GM19328 (cell line): ENCODE data around the gene TCF4.

ENCODE experiments used
- ATAC-seq: cut with Tn5 transposase; IDR thresholded peaks from one replicate; pipeline ENCODE4 v1.9.1; 2021; ENCODE audit warnings: mild to moderate bottlenecking, moderate library complexity; ENCODE audit not compliant: unreplicated experiment

The TCF4 gene

DNA sequence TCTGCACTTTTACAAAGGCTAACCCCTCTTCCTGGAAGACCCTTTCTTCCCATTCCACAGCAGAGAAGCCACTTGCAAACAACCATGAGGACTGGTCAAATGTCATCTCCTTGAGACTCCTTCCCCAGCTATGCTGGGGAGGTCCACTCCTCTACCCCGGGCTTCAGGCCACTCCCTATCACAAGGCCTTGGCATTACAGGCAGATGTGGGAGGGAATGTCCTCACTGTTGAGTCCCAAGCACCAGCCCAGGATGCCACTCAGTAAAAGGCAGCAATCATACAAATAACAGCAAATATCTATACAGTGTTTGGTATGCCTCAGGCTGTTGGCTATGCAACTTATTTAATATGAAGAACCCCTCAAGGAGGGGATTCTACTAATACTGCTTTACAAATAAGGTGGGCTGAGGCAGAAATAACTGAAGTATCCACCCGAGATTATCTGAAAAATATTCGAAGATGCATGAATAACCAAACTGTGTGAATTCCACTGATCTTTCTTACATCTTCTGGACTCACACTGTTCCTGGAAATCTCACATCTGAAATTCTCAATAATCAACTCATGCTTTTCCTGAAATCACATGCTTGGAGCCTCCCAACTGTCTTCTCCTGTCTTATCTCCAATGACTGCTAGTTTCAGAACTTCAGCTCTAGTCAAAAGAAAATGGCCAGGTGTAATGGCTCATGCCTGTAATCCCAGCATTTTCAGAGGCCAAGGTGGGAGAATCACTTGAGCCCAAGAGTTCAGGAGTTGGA lies 226.3 kb downstream of the TCF4 start:
- no peak for ATAC-seq

DNA sequence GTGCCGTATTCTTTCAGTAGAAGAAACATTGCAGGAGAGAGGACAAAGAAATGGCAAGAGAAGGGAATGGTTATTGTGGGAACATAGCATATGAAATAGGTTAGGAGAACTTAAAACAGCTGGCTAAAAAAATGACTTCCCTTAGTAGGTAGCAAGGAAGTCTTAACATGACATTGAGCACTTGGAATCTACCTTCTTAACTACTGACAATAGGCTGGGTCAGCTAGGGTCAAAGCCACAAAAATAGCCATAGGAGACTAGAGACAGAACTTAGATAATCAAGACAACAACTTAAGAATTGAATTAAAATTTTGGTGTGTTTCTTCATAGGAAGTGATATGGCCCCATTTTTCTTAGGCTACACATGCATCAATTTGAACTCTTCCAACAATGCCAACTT lies 227.9 kb downstream of the TCF4 start:
- no peak for ATAC-seq

DNA sequence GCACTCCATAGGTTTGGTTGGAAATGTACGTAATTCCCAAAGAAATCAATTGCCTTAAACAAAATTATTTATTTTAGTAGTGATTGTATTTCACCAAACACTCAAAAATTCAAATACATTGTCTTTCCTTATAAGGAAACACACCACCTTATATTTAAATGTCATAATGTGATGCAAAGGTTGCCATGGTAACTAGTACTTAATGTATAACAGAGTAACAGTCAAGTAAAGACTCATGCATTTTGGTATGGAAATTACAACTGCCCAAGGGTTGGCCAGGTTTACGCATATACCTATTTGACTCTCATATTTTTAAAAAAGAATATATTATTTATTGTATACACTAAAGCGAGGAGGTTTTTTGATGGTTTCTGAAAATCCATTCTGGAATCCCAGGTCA lies 231.2 kb downstream of the TCF4 start:
- no peak for ATAC-seq

DNA sequence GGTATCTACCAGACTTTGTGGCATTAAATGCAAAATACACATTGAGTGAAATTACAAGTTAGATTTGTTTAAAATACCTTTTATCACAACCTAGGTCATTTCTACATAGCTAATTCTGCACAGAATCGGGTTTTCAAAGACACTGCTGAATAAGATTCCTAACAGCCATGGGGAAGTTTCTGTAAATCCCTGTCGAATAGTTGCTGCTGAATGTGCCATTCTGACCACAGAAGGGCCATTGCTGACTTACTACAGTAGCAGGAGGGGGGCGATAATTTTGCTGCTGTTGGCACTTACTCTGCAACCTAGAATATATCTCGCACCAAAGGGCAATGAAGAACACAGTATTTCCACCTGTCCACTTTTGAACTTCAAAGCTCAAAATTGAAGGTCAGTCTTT lies 232.8 kb downstream of the TCF4 start:
- ATAC-seq, result no peak

DNA sequence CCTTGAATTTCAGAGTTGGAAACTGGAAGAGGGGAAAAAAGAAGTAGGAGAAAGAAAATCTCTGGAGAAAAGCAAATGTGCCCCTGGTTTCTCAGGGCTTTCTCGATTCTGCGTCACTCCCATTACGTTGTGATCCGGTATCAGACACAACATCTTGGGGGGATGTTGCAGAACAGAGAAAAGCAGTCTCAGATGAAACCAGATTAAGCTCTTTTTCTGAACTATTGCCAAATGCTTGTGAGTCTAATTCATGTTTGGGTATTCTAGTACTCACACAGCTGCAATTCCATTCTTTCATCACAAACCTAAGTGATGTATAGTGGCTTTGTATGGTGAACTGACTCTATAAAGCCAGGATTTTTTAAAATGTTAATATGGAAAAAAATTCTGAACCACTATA lies 233.2 kb downstream of the TCF4 start:
- ATAC-seq, result no peak

DNA sequence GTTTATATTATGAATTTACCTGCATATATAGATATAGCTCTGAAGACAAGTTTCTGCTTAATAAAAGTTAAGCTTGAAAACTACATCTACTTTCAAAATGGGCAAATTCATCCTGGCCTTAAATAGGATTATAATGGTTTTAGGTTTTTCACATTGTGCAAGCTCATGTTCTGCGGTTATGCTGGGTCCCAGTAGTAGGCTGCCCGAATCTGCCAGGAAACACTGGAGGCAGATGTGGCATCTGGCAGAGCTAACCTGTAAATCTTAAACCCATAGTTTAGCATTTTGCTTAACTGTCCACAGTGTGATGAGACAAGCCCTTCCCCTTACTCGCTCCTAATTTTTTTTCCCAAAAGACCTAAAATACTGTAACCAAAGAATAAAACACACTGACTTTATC lies 234.2 kb downstream of the TCF4 start:
- ATAC-seq, result no peak

DNA sequence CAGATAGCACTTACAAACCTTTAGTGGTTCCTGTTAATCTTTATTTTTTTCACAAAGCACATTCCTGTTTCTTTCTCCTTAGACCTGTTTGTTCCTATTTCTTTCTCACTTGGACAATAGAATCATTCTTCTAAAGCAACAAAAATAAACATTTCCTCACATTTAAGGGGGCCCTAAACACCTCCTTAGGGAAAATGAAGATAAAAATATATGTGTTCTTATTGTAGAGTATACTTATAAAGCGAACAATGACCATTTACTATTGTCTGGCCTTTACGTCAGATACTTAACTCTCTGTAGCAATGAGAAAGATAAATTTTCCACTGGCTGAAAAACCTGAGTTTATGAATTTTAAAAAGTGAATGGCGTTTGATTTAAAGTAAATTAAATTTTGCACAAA lies 234.6 kb downstream of the TCF4 start:
- ATAC-seq, result no peak

DNA sequence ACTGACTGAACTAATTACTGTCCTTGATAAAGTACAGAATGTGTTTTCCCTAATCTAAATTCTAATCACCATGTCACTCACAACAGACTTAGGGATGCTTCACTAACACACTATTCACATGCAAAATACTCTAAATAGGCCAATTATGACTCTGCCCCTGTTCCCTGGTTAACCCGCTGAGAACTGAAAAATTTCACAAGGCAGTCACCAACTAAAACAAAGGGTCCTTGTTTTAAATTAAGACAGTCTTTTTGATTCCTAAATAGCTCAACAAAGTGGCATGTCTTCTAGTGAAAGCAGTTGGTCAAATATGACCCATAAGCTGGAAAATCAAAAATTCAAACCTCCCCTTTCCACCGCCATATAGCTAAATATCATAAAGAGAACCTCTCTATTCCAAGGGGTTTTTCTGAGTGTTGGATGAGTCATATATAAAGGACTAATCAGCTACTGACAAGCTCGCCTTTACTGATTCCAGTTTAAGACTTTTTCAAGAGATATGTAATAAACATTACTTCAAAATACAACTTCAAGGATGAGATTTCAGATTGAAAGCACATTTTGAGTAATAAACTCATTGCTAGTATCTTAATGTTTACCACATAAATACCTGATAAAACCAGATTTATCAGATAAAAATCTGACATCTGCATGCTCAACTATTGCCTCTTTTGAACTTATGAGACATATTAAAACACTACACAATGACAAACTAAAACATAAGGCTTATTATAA lies 235.8 kb downstream of the TCF4 start:
- ATAC-seq, result no peak

DNA sequence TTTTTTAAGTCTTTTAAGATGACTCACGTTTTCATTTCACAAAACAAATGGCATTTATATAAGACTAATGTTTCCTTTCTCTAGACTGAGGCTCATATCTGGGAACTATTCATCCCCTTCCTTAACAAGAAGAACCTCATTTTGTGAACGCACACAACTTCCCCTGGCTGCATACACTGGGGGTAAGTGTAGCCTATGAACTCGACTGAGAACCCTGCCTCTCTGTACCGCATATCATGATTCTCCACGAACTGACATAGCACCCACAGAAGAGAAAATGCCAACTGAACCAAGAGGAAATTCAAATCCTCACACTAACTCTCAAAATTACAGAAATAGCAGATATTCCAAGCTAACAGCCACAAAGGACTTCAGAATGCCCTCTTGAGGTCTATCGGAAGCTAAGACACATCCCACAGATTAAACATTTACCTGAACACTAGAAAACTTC lies 236.7 kb downstream of the TCF4 start:
- no peak for ATAC-seq

DNA sequence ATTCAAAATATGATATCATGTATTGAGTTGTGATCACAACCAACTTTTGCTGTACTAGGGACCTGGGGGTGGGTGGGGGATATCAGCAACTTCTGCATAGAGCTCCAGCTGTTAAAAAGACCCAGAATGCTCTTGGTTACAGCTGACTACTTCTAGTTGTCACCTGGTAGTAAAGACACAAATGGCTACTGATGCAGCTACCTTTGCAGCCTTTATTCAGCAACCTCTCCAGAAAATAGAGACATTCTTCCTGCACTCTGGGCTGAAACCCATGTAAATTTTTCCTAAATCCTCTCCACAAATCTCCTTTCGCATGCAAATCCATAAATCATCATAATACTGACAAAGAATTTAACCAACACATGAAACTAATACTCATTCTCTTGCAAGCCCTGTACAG lies 238.3 kb downstream of the TCF4 start:
- no peak for ATAC-seq

DNA sequence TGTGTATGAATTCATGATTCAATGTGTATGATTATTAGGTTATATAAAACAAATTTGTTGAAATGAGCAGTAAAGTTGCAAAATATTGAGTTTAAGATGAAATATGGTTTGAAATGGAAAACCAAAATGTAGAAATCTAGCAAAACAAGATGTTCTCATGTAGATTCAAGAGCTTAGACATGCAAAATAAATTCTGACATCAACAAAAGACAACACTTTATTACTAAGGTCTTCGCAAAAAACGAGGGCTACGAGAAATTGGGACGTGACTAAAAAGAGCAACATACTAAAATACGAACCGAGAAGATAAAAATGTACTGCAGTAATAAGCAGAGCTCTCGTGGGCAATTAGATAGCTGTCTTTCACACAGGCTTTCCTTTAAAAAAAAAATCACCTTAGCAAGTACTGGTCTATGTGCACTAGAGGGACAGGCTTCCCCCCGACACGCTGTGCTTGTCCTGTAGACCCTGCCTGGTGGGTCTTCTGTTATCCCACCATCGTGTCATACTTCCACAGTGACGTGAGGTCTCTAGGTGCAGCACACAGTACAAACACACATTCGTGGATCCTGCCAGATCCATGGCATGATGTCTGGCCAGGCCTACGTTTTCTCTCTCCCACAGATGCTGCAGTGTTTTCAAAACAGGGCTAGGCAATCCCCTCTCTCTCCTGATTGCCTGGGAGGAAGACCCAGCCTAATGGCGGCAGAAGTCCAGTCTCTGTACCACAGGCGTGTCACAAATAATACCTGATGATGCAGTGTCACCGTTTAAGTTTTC lies 240.8 kb downstream of the TCF4 start:
- ATAC-seq, result no peak

DNA sequence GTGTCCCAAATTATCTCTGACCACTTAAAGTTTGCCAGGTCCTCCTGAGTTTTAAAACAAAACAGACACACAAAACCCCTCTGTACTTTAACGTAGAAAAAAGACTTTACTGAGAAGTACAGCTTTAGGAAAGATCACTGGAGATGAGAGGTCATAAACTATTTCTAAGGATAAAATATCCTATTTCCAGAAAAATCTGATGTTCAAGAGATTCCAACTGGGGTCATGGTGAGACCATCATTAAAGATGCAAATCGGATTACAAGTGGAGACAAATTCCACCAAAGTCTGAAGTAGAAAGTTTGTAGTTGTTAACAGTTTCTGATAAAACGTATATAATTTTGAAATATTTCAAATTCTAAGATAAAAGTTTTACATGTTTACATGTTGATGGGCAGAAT lies 241.6 kb downstream of the TCF4 start:
- ATAC-seq, result no peak

DNA sequence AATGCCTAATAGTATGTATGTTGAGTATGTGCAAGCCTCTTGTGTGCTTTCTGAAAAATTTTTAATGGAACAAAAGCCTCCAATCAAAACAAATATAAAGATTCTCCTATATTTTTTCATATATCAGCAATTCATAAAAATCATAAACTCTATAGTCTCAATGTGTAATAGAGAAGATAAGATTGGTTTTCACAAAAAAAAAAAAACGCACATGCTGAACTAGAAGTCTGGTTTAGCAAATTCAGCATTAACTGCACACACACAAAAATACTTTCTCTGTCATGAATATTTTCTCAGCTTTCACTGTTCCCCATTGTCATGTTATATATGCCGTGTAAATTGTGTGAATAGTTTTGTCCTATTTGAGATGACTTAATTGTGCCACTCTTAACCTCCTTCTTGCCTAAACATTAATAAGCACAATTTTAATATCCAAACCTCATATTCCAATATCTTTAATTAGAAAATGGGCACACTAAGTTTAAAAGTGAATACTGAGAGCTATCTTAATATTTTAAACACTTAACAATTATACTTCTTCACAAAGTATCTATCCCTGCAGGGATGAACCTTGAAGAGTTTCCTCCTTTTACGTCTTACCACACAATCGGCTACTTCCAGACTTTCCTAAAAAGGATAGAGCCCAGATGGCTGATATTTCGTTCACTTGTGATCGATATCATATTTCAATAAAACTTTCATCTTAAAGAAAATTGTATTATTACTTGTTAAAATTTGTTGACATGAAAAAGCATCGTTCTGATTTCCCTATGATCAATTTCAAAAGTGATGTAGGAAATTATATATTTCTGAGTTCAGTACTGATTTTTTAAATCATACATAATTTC lies 242.7 kb downstream of the TCF4 start:
- no peak for ATAC-seq

DNA sequence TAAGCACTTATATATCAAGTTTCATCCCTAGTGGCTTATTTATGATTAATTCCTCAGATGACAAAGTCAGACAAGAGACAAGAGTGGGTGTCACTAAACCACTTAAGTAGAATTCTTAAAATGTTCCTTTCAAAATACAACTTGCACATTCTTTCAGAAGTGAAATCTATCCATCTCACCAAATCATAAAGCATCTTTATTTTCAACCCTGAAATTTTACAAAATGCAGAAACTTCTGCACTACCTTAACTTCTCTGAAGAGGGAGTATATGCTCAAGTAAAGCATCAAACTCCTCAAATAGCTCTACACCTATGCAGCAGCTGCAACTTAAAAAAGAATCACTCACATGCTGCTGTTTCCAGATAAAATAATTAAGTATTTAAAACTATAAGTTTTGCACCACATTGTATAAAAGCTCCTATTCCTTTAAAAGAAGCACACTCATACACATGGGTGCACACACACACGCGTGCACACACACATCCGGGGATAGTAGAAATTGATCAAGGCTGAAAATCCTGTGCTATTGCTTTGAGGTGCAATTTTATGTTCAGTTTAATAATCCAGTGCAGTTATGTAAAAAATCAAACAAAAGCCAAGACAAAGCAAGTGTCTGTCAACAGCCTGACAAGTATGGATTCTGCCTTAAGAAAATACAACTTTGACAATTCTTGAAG lies 244.5 kb downstream of the TCF4 start:
- ATAC-seq, result peak; percentile 53

DNA sequence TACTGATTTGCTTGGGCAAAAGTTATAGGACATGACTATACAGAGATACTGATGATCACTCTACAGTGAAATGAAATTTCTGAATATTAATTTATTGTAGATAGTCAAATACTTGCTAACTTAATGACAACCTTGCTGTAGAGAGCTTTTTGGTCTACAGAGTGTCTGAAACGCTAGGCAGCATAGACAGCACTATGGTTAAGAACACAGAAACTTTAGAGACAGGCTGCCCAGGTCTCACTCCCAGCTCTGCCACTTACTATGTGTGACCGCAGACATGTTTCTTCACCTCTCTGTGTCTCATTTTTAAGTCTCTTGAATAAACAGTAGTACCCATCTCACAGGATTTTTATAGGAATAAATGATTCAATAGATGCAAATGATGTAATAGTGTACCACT lies 247.0 kb downstream of the TCF4 start:
- ATAC-seq, result no peak

DNA sequence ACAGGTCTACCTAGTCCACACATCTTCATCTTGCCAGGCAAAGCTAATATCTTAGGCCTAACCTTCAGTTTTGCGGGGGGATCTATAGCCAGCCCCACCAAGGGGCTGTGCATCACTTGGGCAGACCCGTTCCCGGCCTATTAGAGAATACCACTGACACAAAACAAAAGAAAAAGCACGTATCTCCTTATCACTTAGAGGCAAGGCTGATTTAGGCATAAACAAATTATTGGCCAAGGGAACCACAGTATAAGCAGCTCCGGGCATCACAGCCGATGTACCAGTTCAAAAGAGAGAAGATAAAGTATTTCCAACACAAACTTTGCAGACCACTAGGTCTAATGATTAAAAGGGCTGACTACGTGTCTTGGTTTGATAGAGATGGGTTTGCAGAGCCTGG lies 248.0 kb downstream of the TCF4 start:
- no peak for ATAC-seq

DNA sequence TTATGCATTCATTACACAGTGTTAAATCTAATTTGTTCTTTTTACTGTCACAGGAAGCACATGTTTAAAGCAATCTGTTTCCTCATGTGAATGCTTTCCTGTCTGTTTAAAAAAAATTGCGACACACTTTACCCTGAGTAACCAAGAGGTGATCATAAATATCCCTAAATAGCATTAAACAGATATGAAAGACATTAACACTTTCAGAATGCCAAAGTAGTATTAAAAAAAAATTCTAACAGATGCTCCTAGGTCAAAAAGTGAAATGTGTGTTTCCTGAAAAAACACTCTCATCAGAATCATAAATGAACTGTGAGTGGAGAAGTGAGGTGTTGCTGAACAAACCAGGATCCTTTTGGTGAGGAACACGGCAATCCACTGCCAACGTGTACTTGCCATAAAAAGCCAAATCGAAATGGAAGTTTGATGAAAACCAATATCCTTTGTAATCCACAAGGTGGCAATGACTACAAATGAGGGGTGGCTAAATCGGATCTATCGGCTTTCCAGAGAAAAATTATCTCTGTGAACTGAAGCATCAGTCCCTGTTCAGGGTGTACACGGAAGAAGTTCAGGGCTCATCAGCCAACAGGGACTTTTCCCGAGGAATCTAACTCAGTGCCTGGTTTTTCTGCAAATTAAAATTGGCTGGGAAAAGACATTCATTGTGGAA lies 248.9 kb downstream of the TCF4 start:
- ATAC-seq, result no peak

DNA sequence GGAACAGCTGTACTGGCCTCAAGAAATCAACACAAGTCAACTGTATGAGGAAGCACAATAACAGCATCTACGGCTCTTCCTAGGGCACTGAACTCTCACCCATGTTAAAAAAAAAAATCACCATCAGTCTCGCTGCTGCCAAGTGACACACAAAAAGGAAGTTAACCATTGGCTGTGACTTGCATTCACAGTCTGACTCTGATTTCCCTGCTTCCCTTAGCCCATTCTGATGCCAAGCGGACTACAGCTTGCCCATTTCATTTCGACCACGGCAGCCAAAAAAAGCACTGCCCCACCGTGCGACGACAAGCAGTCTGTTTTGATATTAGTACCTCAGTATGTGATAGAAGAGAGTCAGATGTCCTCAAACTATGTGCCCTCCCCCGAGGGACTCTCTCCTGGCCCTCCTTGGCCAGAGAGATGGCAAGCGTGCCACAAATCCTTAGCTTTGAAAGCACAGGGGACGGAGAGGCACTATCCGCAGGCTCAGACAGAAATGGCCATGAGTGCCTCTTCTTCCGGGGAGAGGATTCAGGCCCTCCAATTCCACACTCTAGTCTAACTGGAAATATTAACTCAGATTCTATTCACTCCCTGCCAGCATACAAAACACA lies 250.0 kb downstream of the TCF4 start:
- no peak for ATAC-seq

DNA sequence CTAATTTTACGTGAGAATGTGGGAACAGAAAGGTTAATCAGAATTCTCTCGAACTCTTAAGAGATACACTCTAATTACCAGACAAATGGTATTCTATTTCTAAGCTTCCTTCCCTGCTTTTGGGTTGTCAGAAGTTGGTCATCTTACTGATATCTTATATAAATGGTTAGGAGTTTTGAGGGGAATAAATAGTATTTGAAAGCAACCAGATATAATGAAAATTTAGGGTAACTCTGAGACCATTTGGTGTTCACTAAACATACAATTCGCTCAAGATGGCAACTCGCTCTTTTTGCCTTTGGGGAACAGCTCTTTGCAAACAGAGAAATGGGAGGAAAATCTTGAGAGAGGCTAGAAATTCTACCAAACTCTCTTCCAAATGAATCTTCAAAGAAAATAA lies 250.9 kb downstream of the TCF4 start:
- ATAC-seq, result no peak
